GM18519 (cell line): Measurements from ENCODE around the gene CPNE6.

Experiments
- ATAC-seq: cut with Tn5 transposase; IDR thresholded peaks from one replicate; pipeline ENCODE4 v1.9.1; 2021; ENCODE audit warnings: mild to moderate bottlenecking, moderate library complexity; ENCODE audit not compliant: unreplicated experiment, low FRiP score

CPNE6 gene

DNA sequence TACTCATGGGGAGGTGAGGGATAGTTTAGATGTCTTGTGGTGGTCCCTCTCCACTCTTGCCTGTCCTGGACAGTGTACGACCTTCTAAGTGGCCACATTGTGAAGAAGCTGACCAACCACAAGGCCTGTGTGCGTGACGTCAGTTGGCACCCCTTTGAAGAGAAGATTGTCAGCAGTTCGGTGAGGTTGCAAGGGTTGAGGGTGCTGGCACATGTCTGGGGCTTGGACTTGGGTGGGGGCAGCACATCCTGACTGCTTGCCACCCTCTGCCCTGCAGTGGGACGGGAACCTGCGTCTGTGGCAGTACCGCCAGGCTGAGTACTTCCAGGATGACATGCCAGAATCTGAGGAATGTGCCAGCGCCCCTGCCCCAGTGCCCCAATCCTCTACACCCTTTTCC lies 51.5 kb downstream of the CPNE6 start:
- ATAC-seq: no peak

DNA sequence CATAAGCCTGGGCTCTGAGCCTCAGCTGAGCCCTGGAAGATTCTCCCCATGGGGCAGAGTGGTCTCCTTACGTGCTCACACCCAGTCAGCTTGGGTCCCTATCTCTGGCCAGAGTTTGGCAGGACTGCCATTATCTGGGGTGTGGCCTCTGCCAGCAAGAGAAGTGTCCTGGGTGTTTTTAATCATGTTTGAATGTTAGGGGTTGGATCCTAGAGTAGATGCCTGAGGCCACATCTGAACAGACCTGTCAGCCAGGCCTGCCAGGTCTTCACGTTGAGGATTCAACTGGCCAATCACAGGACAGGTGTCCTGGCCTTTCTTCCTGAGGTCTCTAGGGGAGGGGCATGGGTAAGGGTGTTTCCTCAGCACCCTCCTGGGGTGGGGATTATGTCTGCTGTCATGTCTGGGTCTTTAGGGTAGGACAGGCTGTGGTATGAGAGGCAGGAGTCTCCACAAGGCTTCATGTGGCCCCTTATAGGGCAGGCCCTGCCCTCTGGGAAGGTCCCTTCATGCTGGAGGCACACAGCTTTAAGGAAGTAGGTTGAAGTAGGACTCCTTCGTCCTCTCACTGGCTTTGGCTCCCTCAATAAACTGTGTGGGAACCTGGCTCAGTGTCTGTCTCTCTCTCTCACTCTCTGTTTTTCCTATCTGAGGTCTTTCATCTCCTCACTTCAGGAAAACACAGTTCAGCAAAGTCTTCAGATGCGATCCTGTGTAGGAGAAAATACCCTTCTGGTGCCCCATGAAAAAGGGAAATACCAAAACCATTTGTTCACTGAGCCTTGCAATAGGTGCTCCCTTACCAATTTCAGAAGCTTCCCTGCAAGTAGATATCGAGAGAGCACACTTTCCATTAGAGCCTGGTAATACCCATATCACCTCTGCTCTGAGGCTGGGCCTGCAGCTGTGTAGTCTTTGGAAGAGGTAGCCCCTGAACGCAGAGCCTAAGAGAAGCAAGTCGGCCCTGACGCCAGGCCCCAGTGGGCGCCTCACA lies 52.4 kb downstream of the CPNE6 start:
- no peak for ATAC-seq

DNA sequence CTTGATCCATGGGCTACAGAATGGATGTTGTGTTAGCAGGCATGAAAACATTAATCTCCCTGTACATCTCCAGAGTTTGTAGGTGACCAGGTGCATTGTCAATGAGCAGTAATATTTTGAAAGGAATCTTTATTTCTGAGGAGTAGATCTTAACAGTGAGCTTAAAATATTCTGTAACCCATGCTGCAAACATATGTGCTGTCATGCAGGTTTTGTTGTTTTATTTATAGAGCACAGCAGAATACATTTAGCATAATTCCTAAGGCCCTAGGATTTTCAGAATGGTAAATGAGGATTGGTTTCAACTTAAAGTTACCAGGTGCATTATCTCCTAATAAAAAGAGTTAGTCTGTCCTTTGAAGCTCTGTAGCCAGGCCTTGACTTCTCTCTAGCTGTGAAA lies 55.6 kb downstream of the CPNE6 start:
- no peak for ATAC-seq

DNA sequence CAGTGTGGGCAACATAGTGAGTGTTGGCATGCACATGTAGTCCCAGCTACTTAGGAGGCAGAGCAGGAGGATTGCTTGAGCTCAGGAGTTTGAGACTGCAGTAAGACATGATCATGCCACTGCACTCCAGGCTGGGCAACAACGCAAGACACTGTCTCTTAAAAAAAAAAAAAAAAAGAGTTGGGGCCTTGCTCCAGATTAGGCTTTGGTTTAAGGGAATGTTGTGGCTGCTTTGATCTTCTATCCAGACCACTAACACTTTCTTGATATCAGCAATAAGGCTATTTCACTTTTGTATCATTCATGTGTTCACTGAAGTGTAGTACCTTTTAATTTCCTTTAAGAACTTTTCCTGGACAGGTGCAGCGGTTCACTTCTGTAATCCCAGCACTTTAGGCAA lies 56.3 kb downstream of the CPNE6 start:
- ATAC-seq: no peak
